DOHH2 (cell line): ENCODE results near the gene OTOF.

Experiments used
- EZH2phosphoT487 ChIP-seq: fragments of 200-600 bp; sonication (generic); IDR thresholded peaks from 2 replicates; pipeline ENCODE4 v1.6.1; 2017; ENCODE audit warnings: borderline replicate concordance, mild to moderate bottlenecking, antibody characterized with exemption, low read length, moderate library complexity, mixed read lengths
- TF ChIP-seq, protein P1 (sequence below): fragments of 200-600 bp; sonication (generic); IDR thresholded peaks from one replicate; pipeline ENCODE4 v1.5.1; 2014; ENCODE audit warnings: antibody characterized with exemption, mild to moderate bottlenecking, low read depth, low read length; ENCODE audit not compliant: poor library complexity, severe bottlenecking

DNA sequence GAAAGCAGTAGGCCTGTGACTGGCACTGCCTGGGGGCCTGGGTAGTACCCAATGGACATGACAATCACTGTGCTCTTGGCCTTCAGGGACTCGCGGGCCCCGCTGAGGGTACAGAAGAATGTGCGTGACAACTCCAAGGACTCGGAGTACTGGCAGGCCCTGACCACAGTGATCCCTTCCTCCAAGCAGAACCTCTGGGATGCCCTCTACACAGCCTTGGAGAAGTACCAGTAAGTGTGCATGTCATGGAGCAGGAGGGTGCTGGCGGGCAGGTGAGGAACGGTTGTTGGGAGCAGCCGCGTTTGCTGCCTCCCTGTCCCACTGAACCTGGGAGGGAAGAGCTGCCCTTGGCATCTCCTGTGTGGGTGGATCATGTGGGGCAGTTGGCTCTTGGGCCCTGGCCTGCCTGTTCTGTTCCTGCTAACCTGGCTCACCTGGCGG, 23.3 kb downstream of the OTOF start:
- TF ChIP-seq, protein P1, sequence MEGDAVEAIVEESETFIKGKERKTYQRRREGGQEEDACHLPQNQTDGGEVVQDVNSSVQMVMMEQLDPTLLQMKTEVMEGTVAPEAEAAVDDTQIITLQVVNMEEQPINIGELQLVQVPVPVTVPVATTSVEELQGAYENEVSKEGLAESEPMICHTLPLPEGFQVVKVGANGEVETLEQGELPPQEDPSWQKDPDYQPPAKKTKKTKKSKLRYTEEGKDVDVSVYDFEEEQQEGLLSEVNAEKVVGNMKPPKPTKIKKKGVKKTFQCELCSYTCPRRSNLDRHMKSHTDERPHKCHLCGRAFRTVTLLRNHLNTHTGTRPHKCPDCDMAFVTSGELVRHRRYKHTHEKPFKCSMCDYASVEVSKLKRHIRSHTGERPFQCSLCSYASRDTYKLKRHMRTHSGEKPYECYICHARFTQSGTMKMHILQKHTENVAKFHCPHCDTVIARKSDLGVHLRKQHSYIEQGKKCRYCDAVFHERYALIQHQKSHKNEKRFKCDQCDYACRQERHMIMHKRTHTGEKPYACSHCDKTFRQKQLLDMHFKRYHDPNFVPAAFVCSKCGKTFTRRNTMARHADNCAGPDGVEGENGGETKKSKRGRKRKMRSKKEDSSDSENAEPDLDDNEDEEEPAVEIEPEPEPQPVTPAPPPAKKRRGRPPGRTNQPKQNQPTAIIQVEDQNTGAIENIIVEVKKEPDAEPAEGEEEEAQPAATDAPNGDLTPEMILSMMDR, result no peak
- TF ChIP-seq EZH2phosphoT487, result no peak
